ENCODE data around the gene PNLIPRP3.
"Not testable (repeated sequence)": the region's sequence is repeated elsewhere in the genome, so short reads cannot be mapped to it uniquely, and the experiment has no call there.

PNLIPRP3 gene

DNA sequence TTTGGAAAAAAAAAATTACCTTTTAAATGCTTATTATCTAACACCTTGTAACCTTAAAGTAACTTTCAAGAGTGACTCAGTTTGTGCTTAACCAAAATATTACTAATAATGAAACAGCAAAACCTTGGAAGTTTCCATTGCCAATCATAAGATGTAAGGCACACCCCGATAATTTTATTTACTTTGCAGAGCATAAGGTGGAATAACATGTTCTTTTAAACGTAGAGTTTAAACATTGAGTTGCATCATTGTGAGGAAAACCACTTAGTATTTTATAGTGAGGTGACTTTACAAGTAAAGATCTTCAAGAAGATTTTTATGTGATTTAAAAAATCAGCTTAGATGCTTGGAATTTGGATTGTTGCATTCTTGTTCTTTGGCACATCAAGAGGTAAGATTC is at the start of gene PNLIPRP3:
PNLIPRP3 (plus strand) TSS at position 177 of the 400 bp plus-strand sequence; CDS start at position 343, 166 bp downstream.
- no peak for DNase-seq (ENCODE audit: low spot score)

GRCh38 chr10:116382290-116382689 is 45.4 kb upstream of the PNLIPRP3 start:
- no peak for DNase-seq (ENCODE audit: low spot score)

DNA sequence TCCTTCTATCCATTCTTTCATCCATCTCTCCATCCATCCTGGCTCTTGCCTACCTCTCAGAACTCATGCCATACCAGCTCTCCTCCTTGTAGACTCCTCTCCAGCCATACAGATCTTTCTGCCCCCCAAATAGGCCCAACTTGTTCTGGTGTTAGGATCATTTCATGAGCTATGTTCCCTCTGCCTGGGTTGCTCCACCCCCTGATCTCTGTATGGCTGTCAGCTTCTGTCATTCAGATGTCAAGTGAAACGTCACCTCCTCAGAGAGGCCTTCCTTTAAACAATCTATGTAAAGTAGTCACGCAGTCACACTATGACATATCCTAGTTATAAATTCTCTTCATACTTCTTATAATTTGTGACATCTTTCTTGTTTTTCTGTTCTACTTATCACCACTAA is 42.3 kb upstream of the PNLIPRP3 start:
- no peak for DNase-seq (ENCODE audit: low spot score)

DNA sequence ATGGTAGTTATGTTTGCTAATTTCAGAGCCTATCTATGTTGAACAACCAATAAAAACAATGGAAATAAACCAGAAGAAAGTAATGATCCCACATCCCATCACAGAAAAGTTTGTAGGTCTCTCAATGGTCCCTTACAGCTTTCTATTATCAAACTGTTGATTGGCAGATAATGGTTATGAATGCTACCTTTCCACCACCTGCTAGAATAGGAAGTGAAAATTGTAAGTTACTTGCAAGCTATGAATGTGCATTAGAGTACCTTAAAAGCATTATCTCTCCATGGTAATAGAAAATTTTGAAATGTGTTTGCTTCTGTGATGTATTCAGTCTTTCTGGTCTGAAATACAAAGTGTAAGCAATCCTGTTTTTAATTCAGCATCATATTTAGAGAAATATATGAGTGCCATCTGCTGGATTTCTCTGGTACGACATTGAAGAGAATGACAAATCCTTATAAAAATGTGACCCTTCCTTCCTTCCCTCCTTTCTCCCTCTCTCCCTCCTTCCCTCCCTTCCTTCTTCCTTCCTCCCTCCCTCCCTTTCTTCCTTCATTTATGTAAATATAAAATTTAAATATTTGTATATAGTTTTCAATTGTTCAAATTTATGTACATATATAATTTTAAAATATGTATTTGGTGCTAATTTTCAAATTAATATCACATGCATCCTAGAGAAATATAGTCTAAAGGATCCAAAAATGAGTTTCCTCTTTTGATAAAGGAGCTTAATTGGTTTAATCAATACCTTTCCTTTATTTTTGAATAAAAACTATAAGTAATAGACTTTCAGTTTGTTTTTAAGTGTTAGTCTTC is 41.4 kb upstream of the PNLIPRP3 start:
- no peak for DNase-seq (ENCODE audit: low spot score)

- not testable (repeated sequence) for DNase-seq (ENCODE audit: low spot score)
Measured at GRCh38 chr10:116393246-116393831, 34.3 kb upstream of the PNLIPRP3 start.

GRCh38 chr10:116395223-116395985 is 32.2 kb upstream of the PNLIPRP3 start:
- no peak for DNase-seq (ENCODE audit: low spot score)

DNA sequence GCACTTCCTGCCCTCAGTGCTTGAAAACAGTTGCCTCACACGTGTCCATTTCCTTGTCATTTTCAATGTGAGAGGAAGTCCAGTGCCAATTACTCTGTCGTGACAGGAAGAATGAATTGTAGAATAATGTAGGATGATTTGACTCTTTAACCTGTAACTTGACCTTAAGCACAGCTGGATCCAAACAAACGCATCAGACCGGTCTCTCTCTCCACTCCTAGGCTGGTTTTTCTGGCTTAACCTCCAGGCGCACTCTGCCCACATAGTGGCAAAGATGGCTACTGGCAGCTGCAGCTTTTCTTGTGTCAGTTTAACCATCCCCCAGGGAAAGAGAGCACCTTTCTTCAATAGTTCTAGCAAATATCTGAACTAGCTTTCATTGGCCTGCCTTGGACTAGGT is 29.4 kb upstream of the PNLIPRP3 start:
- DNase-seq (ENCODE audit: low spot score): no peak

GRCh38 chr10:116402858-116403257 is 24.8 kb upstream of the PNLIPRP3 start:
- DNase-seq (ENCODE audit: low spot score): no peak

DNA sequence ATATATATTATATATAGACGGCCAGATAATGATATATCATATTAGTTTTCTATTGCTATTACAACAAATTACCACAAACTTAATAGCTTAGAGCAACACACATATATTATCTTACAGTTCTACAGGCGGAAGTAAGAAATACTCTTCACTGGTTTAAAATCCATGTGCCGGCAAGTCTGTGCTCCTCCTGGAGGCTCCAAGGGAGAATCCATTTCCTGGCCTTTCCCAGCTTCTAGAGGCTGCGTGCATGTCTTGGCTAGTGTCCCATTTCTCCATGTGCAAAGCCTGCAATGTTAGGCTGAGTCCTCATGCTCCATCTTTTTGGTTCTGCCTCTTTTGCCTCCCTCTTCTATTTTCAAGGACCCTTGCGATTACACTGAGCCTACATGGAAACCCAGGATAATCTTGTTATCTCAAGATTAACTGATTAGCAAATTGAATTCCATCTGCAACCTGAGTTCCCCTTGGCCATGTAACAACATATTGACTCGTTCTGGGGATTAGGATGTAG is 23.9 kb upstream of the PNLIPRP3 start:
- no peak for DNase-seq (ENCODE audit: low spot score)

DNA sequence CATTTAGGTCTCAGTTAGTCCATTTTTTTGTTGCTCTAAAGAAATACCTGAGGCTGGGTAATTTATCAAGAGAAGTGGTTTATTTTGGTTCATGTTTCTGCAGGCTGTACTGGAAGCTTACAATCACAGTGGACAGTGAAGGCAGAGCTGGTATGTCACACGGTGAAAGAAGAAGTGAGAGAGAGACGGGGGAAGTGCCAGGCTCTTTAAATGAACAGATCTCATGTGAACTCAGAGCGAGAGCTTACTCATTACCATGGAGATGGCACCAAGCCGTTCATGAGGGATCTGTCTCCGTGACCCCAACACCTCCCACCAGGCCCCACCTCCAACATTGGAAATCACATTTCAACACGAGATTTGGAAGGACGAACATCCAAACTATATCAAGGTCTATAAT is 18.9 kb upstream of the PNLIPRP3 start:
- no peak for DNase-seq (ENCODE audit: low spot score)

GRCh38 chr10:116410351-116410750 is 17.3 kb upstream of the PNLIPRP3 start:
- no peak for DNase-seq (ENCODE audit: low spot score)

DNA sequence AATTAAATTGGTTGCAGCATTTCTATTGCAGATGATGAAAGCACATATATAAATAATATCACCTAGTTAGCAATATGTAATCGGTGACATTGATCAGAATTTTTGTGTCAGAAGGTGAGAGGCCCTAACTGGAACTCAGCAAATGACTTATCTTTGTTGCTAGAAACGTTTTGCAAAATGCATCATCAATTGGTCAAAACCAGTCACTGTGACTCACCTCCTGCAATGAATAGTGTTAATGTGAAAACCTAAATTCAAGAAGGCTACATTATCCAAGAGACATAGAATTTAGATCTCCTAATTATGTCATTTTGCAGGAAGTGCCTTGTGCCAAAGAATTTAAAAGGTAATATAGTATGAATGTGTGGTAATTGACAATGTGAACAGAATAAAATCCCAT is 9.8 kb upstream of the PNLIPRP3 start:
- no peak for DNase-seq (ENCODE audit: low spot score)

DNA sequence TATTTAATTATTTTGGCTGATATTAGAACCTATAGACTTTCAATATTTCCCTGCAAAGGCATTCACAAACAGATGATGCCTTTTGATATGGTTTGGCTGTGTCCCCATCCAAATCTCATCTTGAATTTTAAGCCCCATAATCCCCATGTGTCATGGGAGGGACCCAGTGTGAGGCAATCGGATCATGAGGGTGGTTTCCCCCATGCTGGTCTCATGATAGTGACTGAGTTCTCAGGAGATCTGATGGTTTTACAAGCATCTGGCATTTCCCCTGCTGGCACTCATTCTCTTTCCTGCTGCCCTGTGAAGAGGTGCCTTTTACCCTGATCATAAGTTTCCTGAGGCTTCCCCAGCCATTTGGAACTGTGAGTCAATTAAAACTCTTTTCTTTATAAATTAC is 9.3 kb upstream of the PNLIPRP3 start:
- no peak for DNase-seq (ENCODE audit: low spot score)

- DNase-seq (ENCODE audit: low spot score): no peak
Measured at GRCh38 chr10:116421815-116422214, 5.8 kb upstream of the PNLIPRP3 start.

DNA sequence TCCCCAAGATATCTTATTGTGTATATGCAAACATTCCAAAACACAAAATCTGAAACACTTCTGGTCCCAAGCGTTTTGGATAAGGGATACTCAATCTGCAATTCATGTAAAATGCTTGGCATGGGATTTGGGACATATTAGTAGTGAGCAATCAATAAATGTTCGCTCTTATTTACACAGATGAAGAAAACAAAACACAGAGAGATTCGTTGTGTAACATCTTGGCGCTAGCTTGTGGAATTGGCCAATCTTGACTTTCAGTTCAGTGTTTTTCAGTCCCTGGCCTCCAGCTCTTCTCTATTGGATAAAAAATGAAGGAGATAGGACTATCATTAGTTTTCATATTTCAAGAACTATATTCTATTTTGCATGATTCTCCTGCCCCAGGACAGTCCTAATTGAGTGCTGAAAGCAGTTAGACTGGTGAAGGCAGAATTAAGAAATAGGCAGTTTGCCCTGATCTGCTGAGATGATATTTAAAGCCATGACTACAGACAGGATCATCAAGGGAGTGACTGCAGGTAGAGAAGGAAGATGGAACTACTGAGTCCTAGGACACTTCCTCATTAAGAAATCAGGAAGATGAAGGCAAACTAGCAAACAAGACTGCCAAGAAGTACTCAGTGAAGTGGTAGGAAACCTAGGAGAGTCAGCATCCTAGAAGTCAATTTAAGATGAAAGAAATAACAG is 1.8 kb downstream of the PNLIPRP3 start:
- DNase-seq (ENCODE audit: low spot score): no peak

GRCh38 chr10:116430288-116430687 is 2.6 kb downstream of the PNLIPRP3 start:
- DNase-seq (ENCODE audit: low spot score): no peak

GRCh38 chr10:116431598-116431997 is 4.0 kb downstream of the PNLIPRP3 start:
- DNase-seq (ENCODE audit: low spot score): no peak

DNA sequence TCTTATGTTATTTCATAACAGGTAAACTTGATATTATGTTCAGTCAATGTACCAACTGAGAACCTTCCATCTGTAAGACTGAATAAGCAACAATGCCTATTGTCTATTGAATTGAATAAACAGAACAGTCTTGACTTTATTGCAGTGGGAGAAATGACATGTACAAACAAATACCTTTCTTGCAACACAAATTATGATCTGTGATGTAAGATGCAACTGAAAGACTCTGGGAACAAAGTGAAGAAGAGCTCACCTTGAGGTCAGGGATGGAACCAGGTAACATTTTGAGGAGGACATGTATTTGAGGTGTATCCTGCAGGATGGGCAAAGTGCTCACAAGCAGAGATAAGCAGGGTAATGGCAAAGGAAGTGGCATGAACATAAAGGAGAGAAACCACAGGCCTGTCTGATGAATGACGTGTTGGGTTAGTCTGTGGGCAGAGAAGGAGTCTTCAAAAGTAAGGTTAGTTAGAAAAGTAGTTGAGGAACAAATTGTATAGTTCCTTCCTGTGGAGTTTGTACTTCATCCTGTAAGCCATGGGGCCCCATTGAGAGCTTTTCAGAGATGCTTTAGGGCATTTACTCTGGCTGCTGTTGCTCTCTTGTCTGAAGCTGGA is 9.5 kb downstream of the PNLIPRP3 start:
- no peak for DNase-seq (ENCODE audit: low spot score)

DNA sequence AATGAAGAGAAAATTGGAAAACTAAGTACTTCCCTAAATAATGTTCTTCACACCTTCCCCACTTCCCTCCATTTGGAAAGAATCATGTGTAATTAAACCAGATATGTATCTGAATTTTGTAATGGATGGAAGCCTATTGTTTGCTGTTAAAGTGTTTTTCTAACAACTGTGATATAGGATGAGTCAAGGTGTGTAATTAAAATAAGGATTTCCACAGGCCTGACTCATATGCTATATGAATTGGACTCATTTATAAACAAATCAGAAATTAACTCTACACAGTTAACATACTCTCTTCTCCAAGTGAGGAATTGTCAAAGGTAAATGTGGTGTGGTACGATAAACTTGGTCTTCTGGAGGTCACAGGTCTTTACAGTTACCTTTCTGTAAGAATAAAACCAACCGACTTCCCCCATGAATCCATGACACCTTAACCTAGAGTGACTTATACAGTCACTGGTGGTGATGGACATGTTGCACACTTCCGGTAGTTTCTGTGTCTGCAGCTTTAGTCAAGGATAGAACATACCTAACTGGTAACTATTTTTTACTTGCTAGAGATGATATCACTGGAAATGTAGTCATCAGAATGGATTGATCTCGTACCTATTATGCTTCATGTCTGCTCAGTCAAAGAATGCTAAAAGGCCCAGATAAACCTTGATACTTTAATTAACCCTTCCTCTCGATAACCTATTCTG is 12.8 kb downstream of the PNLIPRP3 start:
- DNase-seq (ENCODE audit: low spot score): no peak

DNA sequence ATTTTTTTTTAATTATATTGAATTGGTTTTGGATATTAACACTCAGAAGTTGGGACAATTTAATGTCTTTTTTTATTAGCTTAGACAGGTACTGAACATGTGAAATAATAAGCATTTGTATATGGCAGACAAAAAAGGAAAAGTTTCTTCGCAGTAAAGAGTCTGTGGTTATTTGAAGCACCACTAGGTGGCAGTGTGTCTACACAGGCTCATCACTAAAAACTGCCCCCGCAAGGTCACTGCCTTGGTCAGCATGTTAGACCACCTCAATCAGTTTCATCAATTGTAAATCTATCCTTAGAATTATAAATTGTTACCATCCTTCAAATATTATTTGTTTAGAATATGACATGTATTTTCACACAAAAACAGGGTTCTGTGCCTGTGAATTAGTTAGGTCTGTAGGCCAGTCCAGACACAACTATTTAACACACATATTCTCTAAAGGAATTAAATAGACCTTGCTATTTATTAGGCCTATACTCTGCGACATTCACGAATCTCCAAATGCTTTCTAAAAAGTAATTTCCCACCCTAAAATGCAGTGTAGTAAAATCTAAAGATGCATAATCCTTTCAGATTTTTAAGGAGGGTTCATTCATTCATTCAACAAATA is 17.0 kb downstream of the PNLIPRP3 start:
- peak; percentile 16 for DNase-seq (ENCODE audit: low spot score)

- no peak for DNase-seq (ENCODE audit: low spot score)
Measured at GRCh38 chr10:116450861-116451260, 23.2 kb downstream of the PNLIPRP3 start.
